GM23338 (cell line): ENCODE results near the gene DYNLT4. TPM values are rescaled to one million over a fixed set of nuclear protein-coding genes. Genes with fewer than 3 reads are reported as not detected.

ENCODE experiments used
- ATAC-seq: fragments of 200-7000 bp; cut with Tn5 transposase; 3 replicates; pipeline ENCODE4 v1.9.1; 2020
- DNase-seq: peaks from one replicate; pipeline ENCODE4 v3.0.0-alpha.2; 2015; ENCODE audit warnings: low spot score
- H2AFZ ChIP-seq: fragments of 200-600 bp; sonication (generic); 2 replicates; pipeline ENCODE4 v1.8.0; 2016; ENCODE audit warnings: antibody characterized with exemption, mild to moderate bottlenecking, moderate library complexity
- H3F3A ChIP-seq: fragments of 200-600 bp; sonication (generic); replicated peaks from 2 replicates; pipeline ENCODE4 v1.8.0; 2017; ENCODE audit warnings: antibody characterized with exemption, mixed run types, low read depth
- H3K27ac ChIP-seq: fragments of 200-600 bp; sonication (generic); 2 replicates; pipeline ENCODE4 v1.6.1; 2016; ENCODE audit warnings: low read depth
- H3K27me3 ChIP-seq: fragments of 200-600 bp; sonication (generic); 2 replicates; pipeline ENCODE4 v1.8.0; 2016; ENCODE audit warnings: mild to moderate bottlenecking, mixed run types, moderate library complexity; ENCODE audit not compliant: insufficient read depth
- H3K36me3 ChIP-seq: fragments of 200-600 bp; sonication (generic); 2 replicates; pipeline ENCODE4 v1.8.0; 2016; ENCODE audit warnings: mild to moderate bottlenecking; ENCODE audit not compliant: insufficient read depth
- H3K4me1 ChIP-seq: fragments of 200-600 bp; sonication (generic); 2 replicates; pipeline ENCODE4 v1.8.0; 2016; ENCODE audit warnings: mild to moderate bottlenecking, moderate library complexity; ENCODE audit not compliant: insufficient read depth
- H3K4me2 ChIP-seq: fragments of 200-600 bp; sonication (generic); 2 replicates; pipeline ENCODE4 v1.7.1; 2017; ENCODE audit warnings: mixed run types
- H3K4me3 ChIP-seq: fragments of 200-600 bp; sonication (generic); 2 replicates; pipeline ENCODE4 v1.6.1; 2016; ENCODE audit warnings: mixed run types
- H3K79me2 ChIP-seq: fragments of 200-600 bp; sonication (generic); replicated peaks from 2 replicates; pipeline ENCODE4 v1.8.0; 2017; ENCODE audit warnings: mild to moderate bottlenecking; ENCODE audit not compliant: insufficient read depth
- H3K9me2 ChIP-seq: fragments of 200-600 bp; sonication (generic); 2 replicates; pipeline ENCODE4 v1.8.0; 2017; ENCODE audit not compliant: insufficient read depth
- H4K20me1 ChIP-seq: fragments of 200-600 bp; sonication (generic); replicated peaks from 2 replicates; pipeline ENCODE4 v1.8.0; 2017; ENCODE audit warnings: mild to moderate bottlenecking; ENCODE audit not compliant: insufficient read depth
- H3K27ac Mint-ChIP-seq: 2 replicates; pipeline ENCODE4 v1.8.0; 2020; ENCODE audit warnings: inconsistent platforms, mild to moderate bottlenecking, moderate library complexity, mixed read lengths
- H3K27me3 Mint-ChIP-seq: 3 replicates; pipeline ENCODE4 v1.8.0; 2022; ENCODE audit warnings: low read depth, mild to moderate bottlenecking, moderate library complexity, mixed read lengths, inconsistent platforms; ENCODE audit not compliant: insufficient read depth, poor library complexity
- H3K36me3 Mint-ChIP-seq: 3 replicates; pipeline ENCODE4 v1.8.0; 2021; ENCODE audit warnings: low read depth, mild to moderate bottlenecking, inconsistent platforms, moderate library complexity, mixed read lengths
- H3K4me1 Mint-ChIP-seq: 3 replicates; pipeline ENCODE4 v1.8.0; 2020; ENCODE audit warnings: mild to moderate bottlenecking, inconsistent platforms, mixed read lengths
- H3K4me3 Mint-ChIP-seq: 3 replicates; pipeline ENCODE4 v1.8.0; 2021; ENCODE audit warnings: moderate library complexity, mild to moderate bottlenecking, inconsistent platforms, mixed read lengths
- H3K9me3 Mint-ChIP-seq: 3 replicates; pipeline ENCODE4 v1.8.0; 2020; ENCODE audit warnings: moderate library complexity, mild to moderate bottlenecking, inconsistent platforms, mixed read lengths
- EZH2 ChIP-seq: fragments of 200-600 bp; sonication (generic); IDR thresholded peaks from one replicate; pipeline ENCODE4 v1.8.0; 2017; ENCODE audit warnings: antibody characterized with exemption, mild to moderate bottlenecking, low read depth; ENCODE audit not compliant: unreplicated experiment
- EZH2phosphoT487 ChIP-seq: fragments of 200-600 bp; sonication (generic); IDR thresholded peaks from one replicate; pipeline ENCODE4 v1.8.1; 2018; ENCODE audit warnings: antibody characterized with exemption; ENCODE audit not compliant: unreplicated experiment
- NANOG ChIP-seq: IDR thresholded peaks from 2 replicates; pipeline ENCODE4 v1.6.1; 2016; ENCODE audit warnings: antibody characterized with exemption, borderline replicate concordance
- POLR2AphosphoS5 ChIP-seq: IDR thresholded peaks from 2 replicates; pipeline ENCODE4 v1.6.1; 2016; ENCODE audit warnings: antibody characterized with exemption, low read depth
- STAT1 ChIP-seq: IDR thresholded peaks from one replicate; pipeline ENCODE4 v1.6.1; 2016; ENCODE audit warnings: antibody characterized with exemption; ENCODE audit not compliant: unreplicated experiment
- polyA plus RNA-seq: library from polyadenylated mRNA; unstranded; fragments of >200 nt; fragmentation: Nextera tagmentation; extraction: Ambion mirVana; gene quantifications from 2 replicates; pipeline ENCODE4 v1.2.1, GENCODE V29; 2016
- total RNA-seq: library from RNA; depleted of rRNA; stranded (reverse); fragments of >200 nt; shearing (Covaris generic); gene quantifications from 2 replicates; pipeline ENCODE4 v1.2.3, GENCODE V29; 2014
- TF ChIP-seq, protein P1 (sequence below): IDR thresholded peaks from one replicate; pipeline ENCODE4 v1.6.1; 2018; ENCODE audit warnings: antibody characterized with exemption; ENCODE audit not compliant: unreplicated experiment
- TF ChIP-seq, protein P2 (sequence below), 2 experiments: fragments of 200-600 bp in 1 of 2; sonication (generic) in 1 of 2; conservative IDR thresholded peaks; 2 replicates each; pipeline versions ENCODE4 v1.5.1 to v1.6.1; 2016 to 2017; ENCODE audit warnings: antibody characterized with exemption in 2 of 2, low read depth in 2 of 2, mild to moderate bottlenecking in 2 of 2, moderate library complexity in 1 of 2
- TF ChIP-seq, protein P3 (sequence below): fragments of 250-450 bp; sonication (Bioruptor Pico); IDR thresholded peaks from 2 replicates; pipeline ENCODE4 v1.5.0; 2020; ENCODE audit warnings: mild to moderate bottlenecking, moderate library complexity

Gene DYNLT4
- total and polyA plus RNA-seq, 2 experiments from 2014 or later, result 0.73 TPM; not detected in 1

DNA sequence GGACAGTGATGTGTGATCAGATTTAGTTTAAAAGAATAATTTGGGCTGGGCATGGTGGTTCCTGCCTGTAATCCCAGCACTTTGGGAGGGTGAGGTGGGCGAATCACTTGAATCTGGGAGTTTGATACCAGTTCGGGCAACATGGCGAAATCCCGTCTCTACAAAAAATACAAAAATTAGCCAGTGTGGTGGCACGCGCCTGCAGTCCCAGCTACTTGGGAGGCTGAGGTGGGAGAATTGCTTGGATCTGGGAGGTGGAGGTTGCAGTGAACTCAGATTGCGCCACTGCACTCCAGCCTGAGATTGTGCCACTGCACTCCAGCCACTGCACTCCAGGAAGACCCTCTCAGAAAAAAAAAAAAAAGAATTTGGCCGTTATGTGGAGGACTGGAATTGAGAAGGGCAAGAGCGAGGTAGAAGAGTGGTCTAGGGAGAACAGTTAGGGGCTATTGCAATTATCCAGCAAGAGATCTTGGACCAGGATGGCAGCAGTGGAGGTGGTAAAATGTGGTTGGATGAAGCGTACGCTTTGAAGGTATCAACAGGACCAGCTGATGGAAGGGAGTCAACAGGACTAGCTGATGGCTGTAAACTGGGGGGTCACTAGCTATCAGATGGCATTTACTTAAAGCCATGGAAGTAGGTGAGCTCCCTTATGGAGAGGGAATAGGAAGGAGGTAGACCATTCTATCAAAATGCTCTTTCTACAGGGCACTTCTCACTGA lies 10.8 kb upstream of the DYNLT4 start (continued):
- TF ChIP-seq EZH2 (no peak), NANOG (no peak), POLR2AphosphoS5 (no peak), STAT1 (no peak), EZH2phosphoT487 (no peak)
- TF ChIP-seq, protein P1, sequence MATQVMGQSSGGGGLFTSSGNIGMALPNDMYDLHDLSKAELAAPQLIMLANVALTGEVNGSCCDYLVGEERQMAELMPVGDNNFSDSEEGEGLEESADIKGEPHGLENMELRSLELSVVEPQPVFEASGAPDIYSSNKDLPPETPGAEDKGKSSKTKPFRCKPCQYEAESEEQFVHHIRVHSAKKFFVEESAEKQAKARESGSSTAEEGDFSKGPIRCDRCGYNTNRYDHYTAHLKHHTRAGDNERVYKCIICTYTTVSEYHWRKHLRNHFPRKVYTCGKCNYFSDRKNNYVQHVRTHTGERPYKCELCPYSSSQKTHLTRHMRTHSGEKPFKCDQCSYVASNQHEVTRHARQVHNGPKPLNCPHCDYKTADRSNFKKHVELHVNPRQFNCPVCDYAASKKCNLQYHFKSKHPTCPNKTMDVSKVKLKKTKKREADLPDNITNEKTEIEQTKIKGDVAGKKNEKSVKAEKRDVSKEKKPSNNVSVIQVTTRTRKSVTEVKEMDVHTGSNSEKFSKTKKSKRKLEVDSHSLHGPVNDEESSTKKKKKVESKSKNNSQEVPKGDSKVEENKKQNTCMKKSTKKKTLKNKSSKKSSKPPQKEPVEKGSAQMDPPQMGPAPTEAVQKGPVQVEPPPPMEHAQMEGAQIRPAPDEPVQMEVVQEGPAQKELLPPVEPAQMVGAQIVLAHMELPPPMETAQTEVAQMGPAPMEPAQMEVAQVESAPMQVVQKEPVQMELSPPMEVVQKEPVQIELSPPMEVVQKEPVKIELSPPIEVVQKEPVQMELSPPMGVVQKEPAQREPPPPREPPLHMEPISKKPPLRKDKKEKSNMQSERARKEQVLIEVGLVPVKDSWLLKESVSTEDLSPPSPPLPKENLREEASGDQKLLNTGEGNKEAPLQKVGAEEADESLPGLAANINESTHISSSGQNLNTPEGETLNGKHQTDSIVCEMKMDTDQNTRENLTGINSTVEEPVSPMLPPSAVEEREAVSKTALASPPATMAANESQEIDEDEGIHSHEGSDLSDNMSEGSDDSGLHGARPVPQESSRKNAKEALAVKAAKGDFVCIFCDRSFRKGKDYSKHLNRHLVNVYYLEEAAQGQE, result no peak
- TF ChIP-seq, protein P2, sequence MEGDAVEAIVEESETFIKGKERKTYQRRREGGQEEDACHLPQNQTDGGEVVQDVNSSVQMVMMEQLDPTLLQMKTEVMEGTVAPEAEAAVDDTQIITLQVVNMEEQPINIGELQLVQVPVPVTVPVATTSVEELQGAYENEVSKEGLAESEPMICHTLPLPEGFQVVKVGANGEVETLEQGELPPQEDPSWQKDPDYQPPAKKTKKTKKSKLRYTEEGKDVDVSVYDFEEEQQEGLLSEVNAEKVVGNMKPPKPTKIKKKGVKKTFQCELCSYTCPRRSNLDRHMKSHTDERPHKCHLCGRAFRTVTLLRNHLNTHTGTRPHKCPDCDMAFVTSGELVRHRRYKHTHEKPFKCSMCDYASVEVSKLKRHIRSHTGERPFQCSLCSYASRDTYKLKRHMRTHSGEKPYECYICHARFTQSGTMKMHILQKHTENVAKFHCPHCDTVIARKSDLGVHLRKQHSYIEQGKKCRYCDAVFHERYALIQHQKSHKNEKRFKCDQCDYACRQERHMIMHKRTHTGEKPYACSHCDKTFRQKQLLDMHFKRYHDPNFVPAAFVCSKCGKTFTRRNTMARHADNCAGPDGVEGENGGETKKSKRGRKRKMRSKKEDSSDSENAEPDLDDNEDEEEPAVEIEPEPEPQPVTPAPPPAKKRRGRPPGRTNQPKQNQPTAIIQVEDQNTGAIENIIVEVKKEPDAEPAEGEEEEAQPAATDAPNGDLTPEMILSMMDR (conservative IDR thresholded peaks at IDR 0.05; ENCODE audit: low read depth in 2 of 2), result no peak

DNA sequence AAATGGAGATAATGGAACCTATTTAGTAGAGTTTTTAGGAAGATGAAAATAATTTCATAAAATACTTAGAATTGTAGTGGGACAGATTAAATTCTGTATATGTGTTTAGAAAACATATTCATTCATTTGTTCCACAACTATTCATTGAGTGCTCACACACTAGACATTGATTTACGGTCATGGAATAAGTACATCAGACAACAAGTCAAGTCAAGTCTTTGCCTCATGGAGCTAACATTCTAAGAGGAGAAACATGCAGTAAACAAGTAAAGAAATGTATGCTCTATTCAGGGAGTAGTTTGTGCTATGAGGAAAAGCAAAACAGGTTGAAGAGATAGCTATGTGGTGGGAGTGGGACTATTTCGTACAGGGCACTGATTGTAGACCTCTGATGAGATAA lies 10.2 kb upstream of the DYNLT4 start:
- no peak for ATAC-seq
- Mint-ChIP-seq H3K4me1 (peaks cover 25% of the 10 kb centered on the region), H3K9me3 (peaks cover 4% of the 10 kb centered on the region; the same call in 2 of the 3 replicates), H3K27ac (no peak overlapping the region), H3K36me3 (peaks cover 3% of the 10 kb centered on the region; the same call in 1 of the 3 replicates), H3K4me3 (no peak overlapping the region), H3K27me3 (peaks cover 23% of the 10 kb centered on the region)
- Histone ChIP-seq H3K4me1 (peaks cover 16% of the 10 kb centered on the region), H3K27ac (no peak overlapping the region), H3K4me2 (no peak overlapping the region), H3K79me2 (no peaks in the 10 kb centered on the region), H3K36me3 (no peaks in the 10 kb centered on the region), H3F3A (peaks cover 13% of the 10 kb centered on the region; the same call in 1 of the 2 replicates), H4K20me1 (no peaks in the 10 kb centered on the region), H3K9me2 (no peaks in the 10 kb centered on the region), H3K4me3 (no peak overlapping the region), H3K27me3 (peaks cover 7% of the 10 kb centered on the region), H2AFZ (no peak overlapping the region)
- DNase-seq, result no peak
- TF ChIP-seq, protein P2 (conservative IDR thresholded peaks at IDR 0.05; ENCODE audit: low read depth in 2 of 2), result no peak
- TF ChIP-seq, protein P3, sequence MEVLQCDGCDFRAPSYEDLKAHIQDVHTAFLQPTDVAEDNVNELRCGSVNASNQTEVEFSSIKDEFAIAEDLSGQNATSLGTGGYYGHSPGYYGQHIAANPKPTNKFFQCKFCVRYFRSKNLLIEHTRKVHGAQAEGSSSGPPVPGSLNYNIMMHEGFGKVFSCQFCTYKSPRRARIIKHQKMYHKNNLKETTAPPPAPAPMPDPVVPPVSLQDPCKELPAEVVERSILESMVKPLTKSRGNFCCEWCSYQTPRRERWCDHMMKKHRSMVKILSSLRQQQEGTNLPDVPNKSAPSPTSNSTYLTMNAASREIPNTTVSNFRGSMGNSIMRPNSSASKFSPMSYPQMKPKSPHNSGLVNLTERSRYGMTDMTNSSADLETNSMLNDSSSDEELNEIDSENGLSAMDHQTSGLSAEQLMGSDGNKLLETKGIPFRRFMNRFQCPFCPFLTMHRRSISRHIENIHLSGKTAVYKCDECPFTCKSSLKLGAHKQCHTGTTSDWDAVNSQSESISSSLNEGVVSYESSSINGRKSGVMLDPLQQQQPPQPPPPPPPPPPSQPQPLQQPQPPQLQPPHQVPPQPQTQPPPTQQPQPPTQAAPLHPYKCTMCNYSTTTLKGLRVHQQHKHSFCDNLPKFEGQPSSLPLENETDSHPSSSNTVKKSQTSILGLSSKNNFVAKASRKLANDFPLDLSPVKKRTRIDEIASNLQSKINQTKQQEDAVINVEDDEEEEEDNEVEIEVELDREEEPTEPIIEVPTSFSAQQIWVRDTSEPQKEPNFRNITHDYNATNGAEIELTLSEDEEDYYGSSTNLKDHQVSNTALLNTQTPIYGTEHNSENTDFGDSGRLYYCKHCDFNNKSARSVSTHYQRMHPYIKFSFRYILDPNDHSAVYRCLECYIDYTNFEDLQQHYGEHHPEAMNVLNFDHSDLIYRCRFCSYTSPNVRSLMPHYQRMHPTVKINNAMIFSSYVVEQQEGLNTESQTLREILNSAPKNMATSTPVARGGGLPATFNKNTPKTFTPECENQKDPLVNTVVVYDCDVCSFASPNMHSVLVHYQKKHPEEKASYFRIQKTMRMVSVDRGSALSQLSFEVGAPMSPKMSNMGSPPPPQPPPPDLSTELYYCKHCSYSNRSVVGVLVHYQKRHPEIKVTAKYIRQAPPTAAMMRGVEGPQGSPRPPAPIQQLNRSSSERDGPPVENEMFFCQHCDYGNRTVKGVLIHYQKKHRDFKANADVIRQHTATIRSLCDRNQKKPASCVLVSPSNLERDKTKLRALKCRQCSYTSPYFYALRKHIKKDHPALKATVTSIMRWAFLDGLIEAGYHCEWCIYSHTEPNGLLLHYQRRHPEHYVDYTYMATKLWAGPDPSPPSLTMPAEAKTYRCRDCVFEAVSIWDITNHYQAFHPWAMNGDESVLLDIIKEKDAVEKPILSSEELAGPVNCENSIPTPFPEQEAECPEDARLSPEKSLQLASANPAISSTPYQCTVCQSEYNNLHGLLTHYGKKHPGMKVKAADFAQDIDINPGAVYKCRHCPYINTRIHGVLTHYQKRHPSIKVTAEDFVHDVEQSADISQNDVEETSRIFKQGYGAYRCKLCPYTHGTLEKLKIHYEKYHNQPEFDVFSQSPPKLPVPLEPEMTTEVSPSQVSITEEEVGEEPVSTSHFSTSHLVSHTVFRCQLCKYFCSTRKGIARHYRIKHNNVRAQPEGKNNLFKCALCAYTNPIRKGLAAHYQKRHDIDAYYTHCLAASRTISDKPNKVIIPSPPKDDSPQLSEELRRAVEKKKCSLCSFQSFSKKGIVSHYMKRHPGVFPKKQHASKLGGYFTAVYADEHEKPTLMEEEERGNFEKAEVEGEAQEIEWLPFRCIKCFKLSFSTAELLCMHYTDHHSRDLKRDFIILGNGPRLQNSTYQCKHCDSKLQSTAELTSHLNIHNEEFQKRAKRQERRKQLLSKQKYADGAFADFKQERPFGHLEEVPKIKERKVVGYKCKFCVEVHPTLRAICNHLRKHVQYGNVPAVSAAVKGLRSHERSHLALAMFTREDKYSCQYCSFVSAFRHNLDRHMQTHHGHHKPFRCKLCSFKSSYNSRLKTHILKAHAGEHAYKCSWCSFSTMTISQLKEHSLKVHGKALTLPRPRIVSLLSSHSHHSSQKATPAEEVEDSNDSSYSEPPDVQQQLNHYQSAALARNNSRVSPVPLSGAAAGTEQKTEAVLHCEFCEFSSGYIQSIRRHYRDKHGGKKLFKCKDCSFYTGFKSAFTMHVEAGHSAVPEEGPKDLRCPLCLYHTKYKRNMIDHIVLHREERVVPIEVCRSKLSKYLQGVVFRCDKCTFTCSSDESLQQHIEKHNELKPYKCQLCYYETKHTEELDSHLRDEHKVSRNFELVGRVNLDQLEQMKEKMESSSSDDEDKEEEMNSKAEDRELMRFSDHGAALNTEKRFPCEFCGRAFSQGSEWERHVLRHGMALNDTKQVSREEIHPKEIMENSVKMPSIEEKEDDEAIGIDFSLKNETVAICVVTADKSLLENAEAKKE, result no peak
